ENCODE measurements around the gene SUN5.
"Not testable (repeated sequence)": the region's sequence is repeated elsewhere in the genome, so short reads cannot be mapped to it uniquely, and the experiment has no call there.

The SUN5 gene

GRCh38 chr20:32977281-32978008, 26.8 kb downstream of the SUN5 start:
- no peak for DNase-seq (ENCODE audit: low read depth, low spot score)

GRCh38 chr20:32976746-32977145, 27.5 kb downstream of the SUN5 start:
- no peak for DNase-seq (ENCODE audit: low read depth, low spot score)

GRCh38 chr20:32975698-32976674, 28.2 kb downstream of the SUN5 start:
- DNase-seq (ENCODE audit: low read depth, low spot score), result no peak

DNA sequence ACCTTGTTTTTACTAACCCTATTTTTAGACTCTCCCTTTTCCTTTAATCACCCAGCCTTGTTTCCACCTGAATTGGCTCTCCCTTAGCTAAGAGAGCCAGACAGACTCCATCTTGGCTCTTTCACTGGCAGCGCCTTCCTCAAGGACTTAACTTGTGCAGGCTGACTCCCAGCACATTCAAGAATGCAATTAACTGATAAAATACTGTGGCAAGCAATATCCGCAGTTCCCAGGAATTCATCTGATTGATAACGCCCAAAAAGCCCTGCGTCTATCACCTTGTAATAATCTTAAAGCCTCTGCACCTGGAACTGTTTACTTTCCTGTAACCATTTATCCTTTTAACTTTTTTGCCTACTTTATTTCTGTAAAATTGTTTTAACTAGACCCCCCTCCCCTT, 29.1 kb downstream of the SUN5 start:
- DNase-seq (ENCODE audit: low read depth, low spot score), result not testable (repeated sequence)

GRCh38 chr20:32974204-32975064, 29.8 kb downstream of the SUN5 start:
- not testable (repeated sequence) for DNase-seq (ENCODE audit: low read depth, low spot score)

DNA sequence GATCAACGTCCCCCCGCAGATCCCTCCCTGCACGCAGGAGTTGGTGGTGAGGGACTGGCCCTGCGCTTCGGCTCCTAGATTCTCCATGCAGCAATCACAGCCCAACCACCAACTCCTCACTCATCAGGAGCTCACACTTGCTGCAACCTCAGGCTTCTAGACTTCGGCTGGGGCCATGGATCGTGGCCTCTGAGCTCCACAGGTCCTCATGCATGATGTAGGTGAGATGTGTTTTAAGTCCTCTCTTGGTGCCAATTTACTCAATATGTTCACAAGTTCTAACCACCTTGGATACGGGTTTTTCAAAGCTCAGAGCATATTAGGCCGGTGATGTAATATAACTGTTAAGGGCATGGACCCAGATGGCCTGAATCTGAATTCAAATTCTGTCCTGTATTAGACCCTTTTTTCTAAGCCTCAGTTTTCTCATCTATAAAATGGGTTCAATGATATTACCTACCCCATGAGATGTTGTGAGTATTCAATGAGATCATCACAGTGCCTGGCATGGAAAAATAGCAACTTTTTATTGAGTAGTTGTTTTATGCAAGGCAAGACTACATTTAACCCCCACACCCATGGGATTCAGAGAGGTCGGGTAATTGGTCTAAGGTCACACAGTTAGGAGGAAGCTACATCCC, 31.0 kb downstream of the SUN5 start:
- DNase-seq (ENCODE audit: low read depth, low spot score), result no peak

- DNase-seq (ENCODE audit: low read depth, low spot score), result no peak
These were observed 31.8 kb downstream of the SUN5 start for GRCh38 chr20:32972181-32973076.

DNA sequence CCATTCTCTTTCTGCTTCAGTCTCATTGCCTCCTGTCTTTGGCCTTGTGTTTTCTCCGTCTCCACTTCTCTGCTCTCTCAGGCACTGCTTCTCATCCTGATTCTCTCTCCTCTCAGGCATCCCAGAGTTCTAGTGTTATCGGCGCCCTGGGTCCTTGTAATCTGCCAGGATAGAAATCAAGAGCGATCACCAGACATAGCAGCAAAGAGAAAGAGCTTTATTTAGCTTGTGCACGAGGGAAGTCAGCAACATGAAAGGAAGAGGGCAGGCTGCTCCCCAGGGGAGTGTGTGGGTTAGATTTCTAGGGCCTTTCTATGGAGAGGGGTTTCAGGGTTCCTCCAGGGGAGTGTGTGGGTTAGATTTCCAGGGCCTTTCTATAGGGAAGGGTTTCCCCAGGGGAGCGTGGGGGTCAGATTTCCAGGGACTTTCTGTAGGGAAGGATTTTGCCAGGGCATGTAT, 32.5 kb downstream of the SUN5 start:
- no peak for DNase-seq (ENCODE audit: low read depth, low spot score)

- no peak for DNase-seq (ENCODE audit: low read depth, low spot score)
These were observed 33.3 kb downstream of the SUN5 start for GRCh38 chr20:32970973-32971300.

- no peak for DNase-seq (ENCODE audit: low read depth, low spot score)
These were observed 33.9 kb downstream of the SUN5 start for GRCh38 chr20:32970115-32970972.

- DNase-seq (ENCODE audit: low read depth, low spot score), result no peak
These were observed 34.7 kb downstream of the SUN5 start for GRCh38 chr20:32969356-32970114.

GRCh38 chr20:32968478-32969241, 35.6 kb downstream of the SUN5 start:
- no peak for DNase-seq (ENCODE audit: low read depth, low spot score)

GRCh38 chr20:32967961-32968457, 36.2 kb downstream of the SUN5 start:
- no peak for DNase-seq (ENCODE audit: low read depth, low spot score)

DNA sequence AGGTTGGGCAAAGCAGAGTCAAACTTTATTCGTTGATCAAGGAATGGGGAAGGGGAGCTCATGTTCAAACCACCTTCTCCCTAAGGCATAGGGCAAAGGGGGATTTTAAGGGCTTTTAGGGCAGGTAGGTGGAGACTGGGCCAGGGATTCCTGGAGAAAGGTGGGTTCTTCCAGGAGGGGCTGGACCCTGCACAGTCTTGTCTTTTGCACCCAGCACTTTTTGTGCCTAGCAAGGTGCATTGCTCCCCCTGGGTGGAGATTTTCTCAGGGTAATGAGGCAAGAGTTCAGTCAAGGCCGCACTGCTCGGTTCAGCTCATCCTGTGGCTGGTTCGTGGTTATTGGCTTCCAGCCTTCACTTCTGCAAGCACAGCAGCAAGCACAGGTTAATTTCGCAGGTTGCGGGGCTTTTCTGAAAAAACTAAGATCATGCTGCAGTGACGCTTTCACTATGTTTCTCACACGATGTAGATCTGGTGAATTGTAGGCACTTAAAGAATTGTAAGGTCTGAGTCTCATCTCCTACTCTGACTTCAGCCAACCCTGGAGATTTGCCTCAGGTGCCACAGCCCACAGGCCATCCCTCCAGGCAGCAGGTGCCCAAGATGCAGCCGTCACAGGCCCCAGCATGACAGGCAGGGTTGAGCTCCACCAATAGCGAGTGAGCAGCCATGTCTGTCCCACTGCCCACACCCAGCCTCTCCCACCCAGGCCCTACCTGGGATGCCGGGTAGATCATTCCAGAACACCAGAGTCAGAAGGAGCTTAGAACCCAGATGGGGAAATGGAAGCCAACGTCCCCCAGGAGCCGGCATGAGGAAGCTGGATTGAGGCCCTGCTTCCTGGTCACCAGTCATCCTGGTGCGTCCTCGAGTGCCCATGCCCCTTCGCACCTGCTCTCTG, 37.1 kb downstream of the SUN5 start:
- no peak for DNase-seq (ENCODE audit: low read depth, low spot score)

GRCh38 chr20:32966382-32966781, 37.9 kb downstream of the SUN5 start:
- DNase-seq (ENCODE audit: low read depth, low spot score), result no peak

DNA sequence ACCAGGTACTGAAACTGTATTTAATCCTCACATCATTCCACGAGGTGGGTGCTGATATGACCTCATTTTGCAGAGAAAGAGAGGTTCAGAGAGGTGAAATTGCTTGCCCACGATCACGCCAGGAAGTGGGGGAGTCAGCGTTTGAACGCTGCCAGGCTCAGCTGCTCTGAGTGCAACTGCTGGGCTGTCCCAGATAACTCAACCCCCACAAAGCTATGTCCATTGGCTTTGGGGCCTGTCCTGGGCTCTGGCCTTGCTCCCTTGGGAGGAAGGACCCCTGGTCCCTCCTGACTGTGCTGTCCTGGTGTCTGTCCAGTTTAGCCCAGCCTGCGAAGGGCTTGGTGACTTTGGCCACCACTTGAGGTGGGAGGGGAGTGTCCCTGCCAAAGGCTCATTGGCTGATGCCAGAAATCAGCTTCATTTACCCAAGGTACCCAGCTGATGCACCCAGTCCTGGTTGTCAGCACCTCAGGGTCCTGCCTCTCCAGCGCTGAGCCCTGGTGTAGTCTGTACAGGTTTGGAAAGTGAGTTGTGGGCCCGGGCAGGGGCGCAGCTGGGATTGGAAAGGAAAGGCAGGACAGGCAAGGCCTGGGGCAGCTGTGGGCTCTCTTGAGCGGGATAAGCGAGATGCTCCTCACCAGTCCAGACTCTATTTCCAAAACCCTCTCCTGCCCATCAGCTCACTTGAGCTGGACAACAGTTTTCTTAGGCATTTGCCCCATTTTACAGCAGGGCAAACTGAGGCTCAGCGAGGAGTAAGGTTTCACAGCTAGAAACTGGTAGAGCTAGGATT, 38.5 kb downstream of the SUN5 start:
- DNase-seq (ENCODE audit: low read depth, low spot score), result no peak
